ENCODE results near the gene C1orf232.

C1orf232 gene

DNA sequence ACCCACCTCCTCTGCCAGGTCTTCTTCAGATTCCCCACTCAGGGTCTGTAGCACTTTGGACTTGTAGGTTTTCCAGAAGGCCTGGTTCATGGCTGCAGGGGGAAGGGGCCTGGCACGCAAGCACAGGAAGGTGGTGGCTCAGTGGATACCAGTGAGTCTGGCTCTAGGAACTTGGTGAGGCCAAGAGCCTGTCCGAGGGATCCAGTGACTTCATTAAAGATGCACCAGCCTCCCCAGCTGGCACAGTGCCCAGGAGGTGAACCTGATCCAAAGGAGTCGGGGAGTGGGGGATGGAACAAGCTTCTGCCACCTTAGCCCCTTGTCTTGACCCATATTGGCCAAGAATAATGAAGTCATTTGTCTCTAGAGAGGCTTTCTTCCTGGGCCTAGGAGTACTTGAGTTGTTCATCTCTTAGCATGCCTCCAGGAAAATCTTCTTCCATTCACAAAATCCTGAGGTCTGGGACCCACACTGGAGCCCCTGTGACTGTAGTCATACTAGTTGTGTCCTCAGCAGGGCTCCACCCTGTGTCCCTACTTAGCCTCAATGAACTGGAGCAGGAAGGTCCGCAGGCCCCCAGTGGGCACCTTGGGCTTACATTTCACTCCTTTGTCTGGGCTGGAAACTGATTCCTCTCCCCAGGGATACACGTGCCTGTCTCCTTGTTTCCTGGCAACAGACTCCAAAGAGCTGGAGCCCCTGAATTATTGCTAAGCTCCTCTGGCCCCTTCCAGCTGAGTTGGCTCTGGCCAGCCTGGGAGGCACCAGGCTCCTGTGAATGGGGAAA, at the start of gene C1orf232:
TSS of gene C1orf232 (minus strand) at position 554 of the 788 bp plus-strand sequence. CDS start at position 90, 464 bp downstream.
- DNase-seq: no peak

DNA sequence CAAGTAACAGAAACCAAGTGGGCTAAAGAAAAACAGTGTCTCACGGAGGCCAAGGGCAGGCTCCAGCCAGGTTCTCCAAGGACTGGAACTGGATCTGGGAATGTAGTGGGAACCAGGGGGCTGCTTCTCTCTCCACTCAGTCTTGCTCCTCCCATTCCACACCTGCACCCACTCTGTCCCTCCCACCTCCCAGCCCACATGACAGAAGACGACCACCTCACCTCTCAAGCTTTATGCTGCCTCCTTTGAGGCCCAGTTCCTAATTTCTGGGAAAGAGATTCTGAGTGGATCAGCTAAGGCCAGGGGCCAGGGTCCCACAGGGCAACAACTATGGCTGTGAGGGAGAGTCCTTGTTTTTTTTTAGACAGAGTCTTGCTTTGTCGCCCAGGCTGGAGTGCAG, 46.5 kb upstream of the C1orf232 start:
- no peak for DNase-seq

DNA sequence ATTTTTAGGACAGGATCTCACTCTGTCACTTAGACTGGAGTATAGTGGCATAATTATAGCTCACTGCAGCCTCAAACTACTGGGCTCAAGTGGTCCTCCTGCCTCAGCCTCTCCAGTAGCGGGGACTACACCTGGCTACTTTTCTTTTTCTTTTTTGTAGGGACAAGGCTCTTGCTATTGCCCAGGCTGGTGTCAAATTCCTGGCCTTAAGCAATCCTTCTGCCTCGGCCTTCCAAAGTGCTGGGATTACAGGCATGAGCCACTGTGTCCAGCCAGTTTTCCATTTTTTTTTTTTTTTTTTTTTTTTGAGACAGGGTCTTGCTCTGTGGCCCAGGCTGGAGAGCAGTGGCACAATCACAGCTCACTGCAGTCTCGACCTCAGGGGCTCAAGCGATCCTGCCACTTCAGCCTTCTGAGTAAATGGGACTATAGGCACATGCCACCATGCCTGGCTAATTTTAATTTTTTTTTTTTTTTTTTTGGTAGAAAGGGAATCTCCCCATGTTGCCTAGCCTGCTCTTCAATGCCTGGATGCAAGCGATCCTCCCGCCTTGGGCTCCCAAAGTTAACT, 44.7 kb upstream of the C1orf232 start:
- no peak for DNase-seq

DNA sequence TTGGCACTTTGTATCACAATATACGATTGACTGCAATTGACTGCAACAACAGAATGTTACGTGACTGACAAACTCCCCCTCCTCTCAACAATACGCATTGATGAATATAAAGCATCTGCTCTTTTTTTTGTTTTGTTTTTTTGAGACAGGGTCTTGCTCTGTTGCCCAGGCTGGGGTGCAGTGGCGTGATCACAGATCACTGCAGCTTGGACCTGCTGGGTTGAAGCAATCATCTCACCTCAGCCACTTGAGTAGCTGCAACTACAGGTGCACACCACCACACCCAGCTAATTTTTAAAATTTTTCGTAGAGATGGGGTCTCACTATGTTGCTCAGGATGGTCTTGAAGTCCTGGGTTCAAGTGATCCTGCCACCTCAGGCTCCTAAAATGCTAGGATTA, 44.0 kb upstream of the C1orf232 start:
- no peak for DNase-seq

DNA sequence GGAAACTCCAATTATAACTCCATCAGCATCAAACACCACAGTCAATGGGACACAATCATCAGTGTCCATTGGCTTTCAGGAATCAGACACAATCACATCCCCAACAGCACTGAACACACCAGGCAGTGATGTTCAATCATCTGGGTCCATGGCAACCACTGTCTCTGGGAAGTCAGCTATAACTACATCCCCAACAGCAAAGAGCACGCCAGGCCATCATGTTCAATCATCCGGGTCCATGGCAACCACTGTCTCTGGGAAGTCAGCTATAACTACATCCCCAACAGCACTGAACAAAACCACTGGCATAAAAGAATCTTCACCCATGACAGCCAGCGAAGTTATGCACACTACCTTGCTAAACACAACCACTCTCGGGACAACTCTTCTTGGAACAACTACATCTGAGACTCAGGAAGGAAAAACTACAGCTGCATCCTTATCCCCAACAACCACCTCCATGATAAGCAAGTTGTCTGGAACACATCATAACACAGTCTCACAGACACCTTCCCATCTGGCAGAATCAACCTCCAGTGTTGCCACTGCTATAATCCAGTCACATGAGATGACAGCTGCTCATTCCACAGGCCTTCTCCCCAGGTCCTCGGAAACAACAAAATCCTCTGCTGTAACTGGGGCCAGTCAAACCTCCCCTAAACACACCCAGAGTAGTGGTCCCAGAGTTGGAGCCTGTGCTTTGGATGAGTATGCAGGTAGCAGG, 41.5 kb upstream of the C1orf232 start:
- DNase-seq: no peak

DNA sequence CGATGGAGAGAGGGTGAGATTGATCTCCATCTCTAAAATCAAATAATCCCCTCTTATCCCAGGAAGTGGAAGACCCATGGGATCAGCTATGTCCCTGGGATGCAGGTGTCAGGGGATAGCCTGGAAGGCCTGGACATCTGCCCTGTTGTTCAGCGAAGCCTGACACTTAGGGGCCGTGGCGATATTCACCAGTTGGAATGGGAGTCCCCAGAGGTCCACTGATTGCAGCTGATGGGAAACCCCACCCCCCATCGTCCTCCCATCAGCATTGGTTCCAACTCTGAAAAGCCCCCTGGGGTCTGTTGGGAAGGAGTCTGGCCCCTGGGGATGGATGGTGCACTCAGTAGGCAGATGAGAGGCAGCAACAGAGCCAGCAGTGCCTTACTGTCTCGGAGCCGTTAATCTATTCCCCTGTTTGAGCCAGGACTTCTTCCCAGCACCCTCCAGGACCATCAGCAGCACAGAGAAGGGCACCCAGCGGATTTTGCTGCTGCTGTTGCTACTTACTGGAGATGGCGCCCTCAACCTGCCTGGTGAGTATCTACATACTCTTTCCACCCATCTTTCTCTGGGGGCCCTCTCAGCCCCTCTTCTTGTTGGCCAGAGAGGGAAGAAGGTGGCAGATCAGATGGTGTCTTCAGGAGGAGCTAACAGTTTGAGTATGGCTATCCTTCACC, 35.0 kb upstream of the C1orf232 start:
- DNase-seq: no peak

DNA sequence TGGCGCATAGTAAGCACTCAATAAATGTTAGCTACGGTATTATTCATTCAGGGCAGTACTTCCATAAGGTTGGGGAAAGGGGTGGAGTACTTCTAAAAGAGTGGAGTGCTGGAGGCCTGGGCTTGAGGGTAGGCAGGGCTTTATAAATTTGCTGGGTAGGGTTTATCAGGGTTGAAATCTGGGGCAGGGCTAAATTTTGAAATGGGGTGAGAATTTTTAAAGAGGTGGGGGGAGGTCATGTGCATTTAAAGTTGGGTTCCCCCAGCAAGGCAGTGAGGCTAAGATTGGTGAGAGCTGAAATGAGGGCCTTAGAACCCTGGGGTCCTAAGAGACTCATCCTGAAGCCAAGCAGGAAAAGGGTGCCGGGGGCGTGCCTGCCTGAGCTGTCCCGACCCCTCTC, 31.6 kb upstream of the C1orf232 start:
- DNase-seq: no peak

DNA sequence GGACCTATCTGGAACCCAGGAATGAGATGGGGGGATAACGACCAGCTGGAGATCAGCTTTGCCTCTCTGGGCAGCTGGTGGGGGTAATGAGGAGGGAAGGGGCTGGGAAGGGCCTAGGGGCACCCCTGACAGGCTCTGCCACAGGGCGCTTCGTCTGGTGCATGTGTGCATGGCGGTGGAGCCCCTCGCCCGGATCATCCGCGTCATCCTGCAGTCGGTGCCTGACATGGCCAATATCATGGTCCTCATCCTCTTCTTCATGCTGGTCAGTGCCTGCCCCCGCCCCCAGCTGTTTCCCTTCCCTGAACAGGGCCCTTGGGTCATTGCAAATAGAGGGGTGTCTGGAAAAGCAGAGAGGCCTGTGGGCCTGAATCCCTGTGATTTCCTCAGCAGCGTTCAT, 29.1 kb upstream of the C1orf232 start:
- DNase-seq: no peak

DNA sequence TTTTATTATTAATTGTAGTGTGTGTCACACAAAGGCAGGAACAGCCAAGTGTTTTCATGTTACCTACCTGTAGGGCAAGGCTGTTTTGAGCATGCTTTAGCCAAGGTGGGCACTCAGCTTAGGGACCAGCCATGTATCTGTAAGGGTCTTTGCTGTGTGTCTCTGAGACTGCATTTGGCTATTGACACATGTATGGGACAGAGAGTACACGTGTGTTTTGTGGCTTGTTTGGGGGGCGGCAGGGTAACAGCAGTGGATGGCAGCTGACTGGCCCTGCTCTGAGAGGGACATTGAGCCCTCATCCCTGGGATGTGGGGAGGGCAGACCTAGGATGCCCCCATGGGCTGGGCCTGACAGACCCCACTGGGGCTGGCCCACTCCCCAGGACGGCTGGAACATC, 28.5 kb upstream of the C1orf232 start:
- no peak for DNase-seq

DNA sequence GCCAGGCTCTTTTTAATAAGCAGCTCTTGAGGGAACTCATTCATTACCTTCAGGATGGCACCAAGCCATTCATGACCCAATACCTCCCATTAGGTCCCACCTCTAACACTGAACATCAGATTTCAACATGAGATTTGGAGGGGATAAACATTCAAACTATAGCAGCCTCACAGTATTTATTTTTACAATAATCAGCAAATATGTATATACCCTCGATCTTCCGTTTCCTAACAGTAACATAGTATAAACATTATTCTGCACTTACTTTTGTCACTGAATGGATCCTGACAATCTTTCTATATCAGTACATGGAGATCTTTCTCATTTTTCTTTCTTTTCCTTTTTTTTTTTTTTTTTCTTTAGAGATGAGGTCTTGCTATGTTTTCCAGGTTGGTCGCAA, 27.0 kb upstream of the C1orf232 start:
- no peak for DNase-seq

DNA sequence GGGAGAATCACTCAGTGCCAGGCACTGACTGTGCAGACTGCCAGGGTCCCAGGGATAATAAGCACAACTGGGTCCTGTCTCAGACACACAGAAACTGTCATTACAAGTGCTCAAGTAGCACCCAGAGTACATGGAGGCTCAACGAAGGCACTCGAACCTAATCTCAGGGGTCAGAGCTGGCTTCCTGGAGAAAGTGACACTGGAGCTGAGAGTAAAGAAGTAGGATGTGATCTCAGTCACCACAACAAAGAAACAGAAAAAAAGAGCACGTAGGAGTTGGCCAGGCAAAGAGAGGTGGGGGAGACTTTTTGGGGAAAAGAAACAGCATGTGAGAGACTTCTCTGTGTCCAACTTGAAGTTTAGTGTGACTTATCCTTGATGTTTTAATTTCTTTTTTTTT, 23.0 kb upstream of the C1orf232 start:
- no peak for DNase-seq

DNA sequence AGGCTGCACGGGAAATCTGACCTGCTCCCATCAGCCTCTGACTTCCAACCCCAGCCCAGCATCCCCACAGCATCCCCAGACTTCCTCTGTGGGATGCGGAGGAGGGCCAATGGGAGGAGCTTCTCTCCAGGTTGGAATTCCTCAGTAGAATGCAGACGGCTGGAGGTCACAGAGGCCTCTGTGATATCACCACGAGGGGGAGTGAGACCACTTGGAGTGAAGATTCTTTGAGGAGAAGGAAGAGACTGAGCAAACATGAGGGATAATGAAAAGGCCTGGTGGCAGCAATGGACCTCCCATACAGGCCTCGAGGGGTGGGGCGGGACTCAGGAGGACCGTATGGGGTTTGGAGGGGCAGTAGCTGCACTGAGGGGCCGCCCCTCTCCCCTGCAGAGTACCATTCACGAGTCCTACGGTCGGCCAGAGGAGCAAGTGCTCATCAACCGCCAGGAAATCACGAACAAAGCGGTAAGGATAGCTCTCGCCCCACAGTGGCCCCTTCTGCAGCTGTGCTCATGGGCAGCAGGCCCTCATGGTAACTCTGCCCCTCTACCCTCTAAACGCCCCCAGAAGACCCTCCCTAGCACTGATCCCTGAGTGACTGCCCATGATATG, 21.7 kb upstream of the C1orf232 start, which contains the start of gene CATSPER4:
TSS of gene CATSPER4 (plus strand) at position 230 of the 615 bp plus-strand sequence. CDS start at position 256, 26 bp downstream.
- DNase-seq: no peak

DNA sequence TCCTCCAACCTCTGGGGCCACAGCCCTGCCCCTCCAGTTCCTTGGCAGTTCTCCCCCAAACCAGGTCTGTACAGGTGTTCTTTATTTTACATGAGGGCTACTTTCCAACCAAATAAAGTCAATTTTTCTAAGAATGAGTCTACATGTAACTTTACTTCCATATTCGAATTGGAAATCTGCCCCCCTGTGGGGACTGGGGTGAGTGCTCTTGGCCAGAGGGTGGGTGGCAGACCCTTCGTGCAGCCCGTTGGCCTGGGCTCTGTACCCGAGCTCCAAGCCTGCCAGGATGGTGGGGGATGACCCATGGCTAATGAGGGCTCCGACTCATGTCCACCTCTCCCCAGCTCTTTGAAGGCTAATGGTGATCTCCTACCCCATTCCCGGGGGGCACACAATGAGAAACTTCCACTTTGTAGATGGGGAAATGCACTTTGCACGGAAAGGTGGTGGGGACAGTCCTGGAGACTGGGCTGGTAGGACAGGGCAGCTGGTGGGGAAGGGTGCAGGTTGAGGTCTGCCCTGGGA, 21.1 kb upstream of the C1orf232 start:
- no peak for DNase-seq

DNA sequence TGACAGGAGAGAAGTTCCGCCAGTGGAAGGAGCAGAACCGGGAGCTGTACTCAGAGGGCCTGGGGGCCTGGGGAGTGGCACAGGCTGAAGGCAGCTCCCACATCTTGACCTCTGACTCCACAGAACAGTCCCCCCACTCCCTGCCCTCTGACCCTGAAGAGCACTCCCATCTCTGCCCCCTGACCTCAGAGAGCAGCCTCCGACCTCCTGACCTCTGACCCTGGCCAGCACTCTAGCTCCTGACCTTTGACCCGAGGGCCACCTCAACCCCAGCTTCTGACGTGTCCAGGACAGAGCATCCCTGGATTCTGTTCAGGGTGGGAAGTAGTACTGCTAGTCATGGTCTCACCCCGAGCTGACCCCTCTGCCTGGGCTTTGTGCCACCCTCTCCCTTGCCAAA, 20.6 kb upstream of the C1orf232 start:
- no peak for DNase-seq

DNA sequence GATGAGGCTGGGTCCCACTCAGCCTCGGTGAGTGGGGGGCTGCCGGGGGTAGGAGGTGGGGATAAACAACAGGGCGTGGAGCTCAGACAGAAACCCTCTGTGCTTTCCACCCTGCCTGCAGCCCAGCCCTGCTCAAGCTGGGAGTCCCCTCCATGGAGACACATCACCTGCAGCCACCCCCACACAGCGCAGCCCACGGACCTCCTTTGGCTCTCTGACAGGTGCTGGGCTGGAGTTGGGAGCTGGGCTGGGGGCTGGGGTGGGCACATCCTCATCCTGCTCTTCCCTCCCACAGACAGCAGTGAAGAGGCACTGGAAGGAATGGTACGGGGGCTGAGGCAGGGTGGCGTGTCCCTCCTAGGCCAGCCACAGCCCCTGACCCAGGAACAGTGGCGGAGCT, 19.7 kb upstream of the C1orf232 start:
- DNase-seq: no peak

DNA sequence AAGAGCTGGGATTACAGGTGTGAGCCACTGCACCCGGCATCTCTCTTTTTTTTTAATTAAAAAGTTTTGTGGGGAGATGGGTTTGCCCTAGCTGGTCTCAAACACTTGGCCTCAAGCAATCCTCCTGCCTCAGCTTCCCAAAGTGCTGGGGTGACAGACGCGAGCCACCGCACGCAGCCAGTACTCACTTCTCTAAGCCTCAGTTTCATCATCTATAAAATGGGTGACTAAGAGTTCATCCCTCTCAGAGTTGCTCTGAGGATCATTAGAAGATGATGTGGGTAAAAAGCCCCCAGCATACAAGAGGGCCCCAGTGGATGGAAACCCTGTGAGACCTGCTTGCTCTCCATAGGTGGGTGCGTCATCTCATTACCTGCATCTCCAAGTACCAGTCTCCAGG, 19.1 kb upstream of the C1orf232 start:
- DNase-seq: no peak

DNA sequence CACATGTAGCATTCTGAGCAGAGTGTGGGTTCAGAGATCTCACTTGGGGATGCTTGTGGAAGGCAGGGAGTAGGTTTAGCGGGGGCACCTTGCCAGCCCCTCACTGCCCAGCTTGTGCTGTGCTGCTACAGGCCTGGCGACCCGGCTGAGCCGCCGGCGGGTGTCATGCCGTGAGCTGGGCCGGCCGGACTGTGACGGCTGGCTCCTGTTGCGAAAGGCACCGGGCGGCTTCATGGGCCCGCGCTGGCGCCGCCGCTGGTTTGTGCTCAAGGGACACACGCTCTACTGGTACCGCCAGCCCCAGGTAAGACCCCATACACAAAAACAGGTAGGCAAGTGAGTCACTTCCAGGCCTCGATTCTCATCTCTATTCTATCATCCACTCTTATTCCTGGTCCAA, 16.1 kb upstream of the C1orf232 start:
- no peak for DNase-seq

DNA sequence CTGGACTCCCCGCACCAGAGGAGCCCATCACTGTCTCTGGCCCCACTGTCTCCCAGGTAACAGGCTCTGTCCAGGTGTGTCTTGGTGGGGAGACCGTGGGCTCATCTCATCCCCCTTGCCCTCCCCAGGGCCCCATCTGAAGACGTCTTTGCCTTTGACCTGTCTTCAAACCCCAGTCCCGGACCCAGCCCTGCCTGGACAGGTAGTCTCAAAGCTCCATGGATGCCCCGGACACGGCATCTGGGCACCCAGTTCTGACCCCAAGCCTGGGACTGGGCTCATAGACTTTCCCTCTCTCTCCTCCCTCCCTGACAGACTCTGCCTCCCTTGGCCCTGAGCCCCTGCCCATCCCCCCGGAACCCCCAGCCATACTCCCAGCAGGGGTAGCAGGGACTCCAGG, 15.3 kb upstream of the C1orf232 start:
- no peak for DNase-seq

DNA sequence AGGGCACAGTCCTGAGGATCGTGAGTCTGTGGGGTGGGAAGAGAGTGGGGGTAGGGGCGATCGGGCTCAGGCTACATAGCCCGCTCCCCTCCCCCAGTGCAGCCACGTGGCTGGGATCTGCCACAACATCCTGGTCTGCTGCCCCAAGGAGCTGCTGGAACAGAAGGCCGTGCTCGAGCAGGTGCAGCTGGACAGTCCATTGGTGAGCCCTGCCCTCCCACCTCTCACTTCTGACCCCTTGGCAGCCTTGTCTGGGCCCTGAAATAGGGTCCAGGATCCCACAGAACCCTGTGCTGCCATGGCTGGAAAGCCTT, 13.6 kb upstream of the C1orf232 start:
- DNase-seq: no peak

DNA sequence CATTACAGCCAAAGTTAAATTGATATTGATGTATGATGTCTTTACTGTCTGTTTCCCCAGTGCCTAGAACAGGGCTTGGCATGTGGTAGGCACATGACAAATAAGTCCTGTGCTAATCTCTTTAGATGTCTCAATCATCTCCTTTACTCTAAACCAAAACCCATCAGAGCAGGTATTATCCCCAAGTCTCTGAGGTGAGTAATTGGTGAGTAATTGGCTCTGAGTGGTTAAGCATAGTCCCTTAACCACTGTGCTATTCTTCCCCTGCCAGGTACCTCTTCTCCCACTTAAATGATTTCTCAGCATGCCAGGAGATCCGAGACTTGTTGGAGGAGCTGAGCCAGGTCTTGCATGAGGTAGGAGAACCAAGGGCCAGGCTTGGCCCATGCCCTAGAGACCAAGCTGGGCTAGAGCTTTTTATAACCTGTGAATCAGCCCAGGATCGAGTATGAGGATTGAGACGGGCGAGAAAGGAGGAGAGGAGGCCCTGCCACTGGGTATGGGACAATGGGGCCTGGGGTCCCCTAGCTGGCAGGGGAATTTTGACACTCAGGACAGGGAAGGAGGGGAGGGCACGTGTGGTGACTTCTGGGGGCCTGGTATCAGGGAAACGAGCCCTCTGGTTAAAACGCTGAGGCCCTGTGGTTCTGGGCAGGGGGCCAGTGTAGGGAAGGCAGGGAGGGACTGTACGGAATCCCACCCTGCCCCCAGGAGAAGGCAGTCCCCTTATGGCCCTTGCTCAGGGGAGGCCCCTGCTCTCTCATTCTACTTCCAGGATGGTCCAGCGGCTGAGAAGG, 13.0 kb upstream of the C1orf232 start:
- DNase-seq: no peak

DNA sequence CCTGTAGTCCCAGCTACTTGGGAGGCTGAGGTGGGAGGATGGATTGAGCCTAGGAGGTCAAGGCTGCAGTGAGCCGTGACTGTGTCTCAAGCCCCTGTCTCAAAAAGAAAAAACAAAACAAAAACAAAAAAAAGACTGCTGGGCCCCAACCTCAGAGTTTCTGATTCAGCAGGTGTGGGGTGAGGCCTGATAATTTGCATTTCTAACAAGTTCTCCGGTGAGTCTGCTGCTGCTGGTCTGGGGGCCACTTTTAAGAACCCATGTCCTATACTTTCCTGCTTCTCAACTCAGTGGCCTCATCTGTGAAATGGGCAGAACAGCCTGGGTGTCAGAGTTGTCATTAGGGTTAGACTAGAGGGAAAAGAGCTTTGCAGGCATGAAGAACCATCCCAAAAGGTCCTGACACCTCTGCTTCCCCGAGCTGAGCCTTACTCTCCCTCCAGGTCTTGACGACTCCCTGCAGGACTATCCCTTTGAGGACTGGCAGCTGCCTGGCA, 11.3 kb upstream of the C1orf232 start:
- no peak for DNase-seq

DNA sequence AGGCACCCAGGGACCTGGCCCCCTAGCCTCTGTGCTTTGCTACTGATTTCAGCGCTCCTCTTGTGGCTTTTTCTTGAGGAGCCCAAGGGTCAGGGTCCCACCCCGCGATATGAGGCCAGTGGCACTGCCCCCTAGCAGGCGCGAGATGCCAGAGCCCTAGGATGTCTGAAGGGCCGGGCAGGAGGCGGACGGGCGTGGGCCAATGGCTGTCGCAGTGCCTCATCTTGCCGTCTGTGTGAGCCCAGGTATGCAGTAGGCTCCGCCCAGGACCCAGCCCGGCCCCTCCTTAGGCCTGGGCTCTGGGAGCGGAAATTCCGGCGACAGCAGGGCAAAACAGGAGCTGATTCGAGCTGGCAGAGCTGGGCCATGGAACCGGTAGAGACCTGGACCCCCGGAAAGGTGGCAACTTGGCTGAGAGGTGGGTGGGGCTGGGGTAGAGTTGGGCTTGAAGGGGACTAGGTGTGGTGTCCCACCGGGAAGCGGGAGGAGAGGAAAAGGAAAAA, 8.5 kb upstream of the C1orf232 start, which contains the start of gene CNKSR1:
TSS of gene CNKSR1 (plus strand) at position 310 of the 503 bp plus-strand sequence. CDS start at position 367, 57 bp downstream.
- DNase-seq: peak; percentile 22

Measured in stimulated activated CD4-positive, alpha-beta T cell treated with anti-CD3 and anti-CD28 coated beads, Interleukin-1b, Interleukin-23, amount 100 ng/mL, for 48 hours (primary cell).